Tibial nerve (tissue), 4 donors: ENCODE measurements around the gene KRTAP10-6.

ENCODE experiments used
- EP300 ChIP-seq, 2 donors: sonication (generic); formaldehyde crosslinking; IDR thresholded peaks; one replicate each; pipeline ENCODE4 v1.6.1; 2017; ENCODE audit warnings: antibody characterized with exemption in 2 of 2, mild to moderate bottlenecking in 1 of 2
- TF ChIP-seq, protein P1 (sequence below), 5 experiments: fragments of 200-600 bp in 3 of 5; fragments of 450-650 bp in 2 of 5; sonication (generic) in 3 of 5; IDR thresholded peaks; one replicate each; pipeline ENCODE4 v1.5.1; 2016 to 2019; ENCODE audit warnings: antibody characterized with exemption in 5 of 5, mild to moderate bottlenecking in 3 of 5, moderate library complexity in 2 of 5

DNA sequence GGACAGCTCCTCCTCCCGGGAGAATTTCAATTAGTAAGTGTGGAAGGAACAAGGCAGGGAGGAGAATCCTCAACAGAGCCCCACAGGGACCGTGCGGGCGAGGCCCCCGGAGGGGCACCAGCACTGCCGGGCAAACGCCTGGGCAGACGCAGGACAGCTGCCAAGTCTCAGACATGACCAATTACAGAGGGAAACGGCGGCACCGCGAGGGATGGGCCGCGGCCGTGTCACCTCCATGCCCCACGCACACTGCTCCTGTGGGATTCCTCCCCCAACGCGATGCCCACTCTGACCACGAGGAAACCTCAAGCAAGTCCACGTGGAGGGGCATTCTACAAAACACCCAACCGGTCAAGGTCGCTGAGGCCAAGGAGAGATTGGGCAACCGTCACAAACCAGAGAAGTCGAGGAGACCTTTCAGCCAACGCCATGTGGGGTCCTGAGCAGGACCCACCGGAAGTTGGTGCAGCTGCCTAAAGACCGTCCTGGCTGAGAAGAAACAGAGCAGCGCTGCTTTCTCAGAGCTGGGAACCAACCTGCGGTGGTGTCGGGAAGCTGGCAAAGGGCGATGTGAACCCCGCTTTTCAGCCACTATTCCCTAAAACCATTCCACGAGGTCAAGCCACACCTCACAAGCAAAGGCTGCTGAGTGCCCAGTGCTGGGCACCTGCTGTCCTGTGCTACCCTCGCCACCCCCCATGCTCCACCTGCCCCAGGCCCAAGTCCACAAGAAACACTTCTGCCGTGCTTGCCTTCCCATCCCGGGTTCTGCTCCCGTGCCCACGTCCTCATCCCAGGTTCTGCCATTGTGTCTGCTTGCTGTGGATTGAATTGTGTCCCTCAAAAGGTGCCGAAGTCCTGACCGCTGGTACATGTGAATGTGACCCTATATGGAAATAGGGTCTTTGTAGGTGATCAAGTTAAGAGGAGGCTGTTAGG is 20.2 kb downstream of the KRTAP10-6 start:
- TF ChIP-seq, protein P1, sequence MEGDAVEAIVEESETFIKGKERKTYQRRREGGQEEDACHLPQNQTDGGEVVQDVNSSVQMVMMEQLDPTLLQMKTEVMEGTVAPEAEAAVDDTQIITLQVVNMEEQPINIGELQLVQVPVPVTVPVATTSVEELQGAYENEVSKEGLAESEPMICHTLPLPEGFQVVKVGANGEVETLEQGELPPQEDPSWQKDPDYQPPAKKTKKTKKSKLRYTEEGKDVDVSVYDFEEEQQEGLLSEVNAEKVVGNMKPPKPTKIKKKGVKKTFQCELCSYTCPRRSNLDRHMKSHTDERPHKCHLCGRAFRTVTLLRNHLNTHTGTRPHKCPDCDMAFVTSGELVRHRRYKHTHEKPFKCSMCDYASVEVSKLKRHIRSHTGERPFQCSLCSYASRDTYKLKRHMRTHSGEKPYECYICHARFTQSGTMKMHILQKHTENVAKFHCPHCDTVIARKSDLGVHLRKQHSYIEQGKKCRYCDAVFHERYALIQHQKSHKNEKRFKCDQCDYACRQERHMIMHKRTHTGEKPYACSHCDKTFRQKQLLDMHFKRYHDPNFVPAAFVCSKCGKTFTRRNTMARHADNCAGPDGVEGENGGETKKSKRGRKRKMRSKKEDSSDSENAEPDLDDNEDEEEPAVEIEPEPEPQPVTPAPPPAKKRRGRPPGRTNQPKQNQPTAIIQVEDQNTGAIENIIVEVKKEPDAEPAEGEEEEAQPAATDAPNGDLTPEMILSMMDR (IDR thresholded peaks at IDR 0.05): no peak
- TF ChIP-seq EP300 (IDR thresholded peaks at IDR 0.05): no peak
